ENCODE results near the gene PLSCR3.

PLSCR3 gene

GRCh38 chr17:7426203-7426863, 32.0 kb upstream of the PLSCR3 start:
- DNase-seq = no peak

GRCh38 chr17:7425756-7426155, 31.4 kb upstream of the PLSCR3 start:
- DNase-seq = no peak

- no peak for DNase-seq
These were observed 31.0 kb upstream of the PLSCR3 start, which contains the start of gene SPEM2 for GRCh38 chr17:7425316-7425715. Gene SPEM2, plus strand, starts transcription at chr17:7425616. Its CDS starts 73 bp downstream, at chr17:7425689.

- no peak for DNase-seq
These were observed 29.4 kb upstream of the PLSCR3 start for GRCh38 chr17:7423679-7424078.

- no peak for DNase-seq
These were observed 26.9 kb upstream of the PLSCR3 start for GRCh38 chr17:7421186-7421585.

GRCh38 chr17:7419819-7420610, 25.7 kb upstream of the PLSCR3 start, which contains the start of gene SPEM1:
Gene SPEM1, plus strand, starts transcription at chr17:7420324. Its CDS starts 61 bp downstream, at chr17:7420385.
- no peak for DNase-seq

GRCh38 chr17:7418472-7419152, 24.3 kb upstream of the PLSCR3 start:
- DNase-seq = no peak

GRCh38 chr17:7417056-7417655, 22.8 kb upstream of the PLSCR3 start:
- no peak for DNase-seq

GRCh38 chr17:7416323-7416722, 22.0 kb upstream of the PLSCR3 start:
- no peak for DNase-seq

- DNase-seq = no peak
These were observed 21.5 kb upstream of the PLSCR3 start for GRCh38 chr17:7415784-7416183.

GRCh38 chr17:7414837-7415236, 20.5 kb upstream of the PLSCR3 start:
- DNase-seq = no peak

GRCh38 chr17:7413346-7413985, 19.1 kb upstream of the PLSCR3 start:
- no peak for DNase-seq

GRCh38 chr17:7411427-7411750, 17.1 kb upstream of the PLSCR3 start:
- DNase-seq = no peak

GRCh38 chr17:7410634-7411426, 16.5 kb upstream of the PLSCR3 start:
- DNase-seq = no peak

- DNase-seq = no peak
These were observed 15.4 kb upstream of the PLSCR3 start for GRCh38 chr17:7409716-7410115.

GRCh38 chr17:7408863-7409262, 14.5 kb upstream of the PLSCR3 start:
- no peak for DNase-seq

- no peak for DNase-seq
These were observed 14.0 kb upstream of the PLSCR3 start for GRCh38 chr17:7408252-7408727.

GRCh38 chr17:7407485-7408251, 13.3 kb upstream of the PLSCR3 start, which contains the start of gene NLGN2:
Gene NLGN2, plus strand, starts transcription at chr17:7407845. Its CDS starts 411 bp downstream, at chr17:7408256.
- no peak for DNase-seq

- DNase-seq = no peak
These were observed 12.8 kb upstream of the PLSCR3 start for GRCh38 chr17:7407082-7407481.

- no peak for DNase-seq
These were observed 12.0 kb upstream of the PLSCR3 start for GRCh38 chr17:7406235-7406825.

All from midbrain (tissue), 1 donor.